ENCODE results near the gene CLDN20.

The CLDN20 gene

GRCh38 chr6:155311086-155311485 is 47.3 kb downstream of the CLDN20 start:
- TF ChIP-seq CTCF (IDR thresholded peaks at IDR 0.05; ENCODE audit: low read depth, low read length) = no peak

GRCh38 chr6:155311583-155311982 is 47.8 kb downstream of the CLDN20 start:
- TF ChIP-seq CTCF (IDR thresholded peaks at IDR 0.05; ENCODE audit: low read depth, low read length) = no peak
- H3K4me3 ChIP-seq (ENCODE audit: low read depth, low read length) = no peak overlapping the region

More at GRCh38 chr6:155311086-155311485, 47.3 kb downstream of the CLDN20 start:
- H3K4me3 ChIP-seq (ENCODE audit: low read depth, low read length) = no peak overlapping the region

- H3K4me3 ChIP-seq (ENCODE audit: low read depth, low read length) = peak overlapping the region; percentile 82
Measured at GRCh38 chr6:155312950-155313349, 49.1 kb downstream of the CLDN20 start.

- peak overlapping the region; percentile 82 for H3K4me3 ChIP-seq (ENCODE audit: low read depth, low read length)
- no peak for TF ChIP-seq CTCF (IDR thresholded peaks at IDR 0.05; ENCODE audit: low read depth, low read length)
Measured at GRCh38 chr6:155313602-155314091, 49.8 kb downstream of the CLDN20 start.

- H3K4me3 ChIP-seq (ENCODE audit: low read depth, low read length) = peak within 1 kb of the TSS; percentile 82
- no peak for TF ChIP-seq CTCF (IDR thresholded peaks at IDR 0.05; ENCODE audit: low read depth, low read length)
Measured at GRCh38 chr6:155314092-155314772, 50.4 kb downstream of the CLDN20 start, which contains the start of gene TFB1M. TFB1M (minus strand) TSS chr6:155314484; CDS start chr6:155314428, 56 bp downstream.

GRCh38 chr6:155314773-155315515 is 51.1 kb downstream of the CLDN20 start:
- TF ChIP-seq CTCF (IDR thresholded peaks at IDR 0.05; ENCODE audit: low read depth, low read length) = no peak
- H3K4me3 ChIP-seq (ENCODE audit: low read depth, low read length) = peak overlapping the region; percentile 82

- peak overlapping the region; percentile 82 for H3K4me3 ChIP-seq (ENCODE audit: low read depth, low read length)
- no peak for TF ChIP-seq CTCF (IDR thresholded peaks at IDR 0.05; ENCODE audit: low read depth, low read length)
Measured at GRCh38 chr6:155315516-155315871, 51.7 kb downstream of the CLDN20 start.

Data from WI38 (cell line).